GM10248 (cell line): ENCODE measurements around the gene LIN7B.

Experiments used
- CTCF ChIA-PET: fragments of 300-600 bp; sonication (Branson Sonifier 250); formaldehyde crosslinking; extraction: SDS; loops from one replicate; lab custom pipeline; 2021; ENCODE audit warnings: antibody characterized with exemption; lab: Yijun Ruan, JAX
- POLR2A ChIA-PET: fragments of 350-650 bp; sonication (Branson Sonifier 250); formaldehyde crosslinking; extraction: SDS; loops from one replicate; lab custom pipeline; 2020; ENCODE audit warnings: antibody characterized with exemption; lab: Yijun Ruan, JAX
- DNase-seq: peaks from one replicate; pipeline ENCODE4 v3.0.0; 2012; ENCODE audit errors: extremely low spot score
- TF ChIP-seq, protein P1 (sequence below): IDR thresholded peaks from 2 replicates; pipeline ENCODE4 v1.5.1; 2012; ENCODE audit warnings: mild to moderate bottlenecking, low read depth; ENCODE audit errors: extremely low read depth, missing control alignments, control extremely low read depth

Gene LIN7B

DNA sequence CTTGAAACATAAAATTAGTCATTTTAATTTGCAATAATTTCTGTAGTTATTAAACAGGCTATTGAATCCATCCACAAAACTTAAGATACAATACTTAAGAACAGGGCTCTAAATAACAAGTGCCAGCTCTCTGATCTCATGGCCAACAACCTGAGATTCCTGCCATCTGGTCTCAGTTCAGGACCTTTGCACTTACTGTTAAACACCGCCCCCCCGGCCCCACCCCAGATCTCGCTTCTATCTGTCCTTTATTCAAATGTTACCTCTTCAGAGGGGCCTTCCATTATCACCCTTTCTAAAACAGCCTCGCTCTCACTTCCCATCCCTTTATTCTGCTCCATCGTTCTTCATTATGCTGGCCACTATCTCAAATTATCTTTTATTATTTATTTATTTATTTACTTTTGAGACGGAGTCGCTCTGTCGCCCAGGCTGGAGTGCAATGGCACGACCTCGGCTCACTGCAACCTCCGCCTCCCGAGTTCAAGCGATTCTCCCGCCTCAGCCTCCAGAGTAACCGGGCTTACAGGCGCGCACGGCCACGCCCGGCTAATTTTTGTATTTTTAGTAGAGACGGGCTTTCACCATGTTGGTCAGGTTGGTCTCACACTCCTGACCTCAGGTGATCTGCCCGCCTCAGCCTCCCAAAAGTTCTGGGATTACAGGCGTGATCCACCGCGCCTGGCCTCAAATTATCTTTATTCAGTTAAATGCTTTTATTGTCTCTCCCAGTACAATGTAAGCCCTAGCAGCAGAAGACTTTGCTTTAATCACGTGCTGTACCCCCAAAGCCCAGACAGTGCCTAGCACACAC is 29.8 kb upstream of the LIN7B start:
- DNase-seq = no peak
- CTCF ChIA-PET = no interaction called here
- TF ChIP-seq, protein P1, sequence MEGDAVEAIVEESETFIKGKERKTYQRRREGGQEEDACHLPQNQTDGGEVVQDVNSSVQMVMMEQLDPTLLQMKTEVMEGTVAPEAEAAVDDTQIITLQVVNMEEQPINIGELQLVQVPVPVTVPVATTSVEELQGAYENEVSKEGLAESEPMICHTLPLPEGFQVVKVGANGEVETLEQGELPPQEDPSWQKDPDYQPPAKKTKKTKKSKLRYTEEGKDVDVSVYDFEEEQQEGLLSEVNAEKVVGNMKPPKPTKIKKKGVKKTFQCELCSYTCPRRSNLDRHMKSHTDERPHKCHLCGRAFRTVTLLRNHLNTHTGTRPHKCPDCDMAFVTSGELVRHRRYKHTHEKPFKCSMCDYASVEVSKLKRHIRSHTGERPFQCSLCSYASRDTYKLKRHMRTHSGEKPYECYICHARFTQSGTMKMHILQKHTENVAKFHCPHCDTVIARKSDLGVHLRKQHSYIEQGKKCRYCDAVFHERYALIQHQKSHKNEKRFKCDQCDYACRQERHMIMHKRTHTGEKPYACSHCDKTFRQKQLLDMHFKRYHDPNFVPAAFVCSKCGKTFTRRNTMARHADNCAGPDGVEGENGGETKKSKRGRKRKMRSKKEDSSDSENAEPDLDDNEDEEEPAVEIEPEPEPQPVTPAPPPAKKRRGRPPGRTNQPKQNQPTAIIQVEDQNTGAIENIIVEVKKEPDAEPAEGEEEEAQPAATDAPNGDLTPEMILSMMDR = no peak
- POLR2A ChIA-PET = no interaction called here

DNA sequence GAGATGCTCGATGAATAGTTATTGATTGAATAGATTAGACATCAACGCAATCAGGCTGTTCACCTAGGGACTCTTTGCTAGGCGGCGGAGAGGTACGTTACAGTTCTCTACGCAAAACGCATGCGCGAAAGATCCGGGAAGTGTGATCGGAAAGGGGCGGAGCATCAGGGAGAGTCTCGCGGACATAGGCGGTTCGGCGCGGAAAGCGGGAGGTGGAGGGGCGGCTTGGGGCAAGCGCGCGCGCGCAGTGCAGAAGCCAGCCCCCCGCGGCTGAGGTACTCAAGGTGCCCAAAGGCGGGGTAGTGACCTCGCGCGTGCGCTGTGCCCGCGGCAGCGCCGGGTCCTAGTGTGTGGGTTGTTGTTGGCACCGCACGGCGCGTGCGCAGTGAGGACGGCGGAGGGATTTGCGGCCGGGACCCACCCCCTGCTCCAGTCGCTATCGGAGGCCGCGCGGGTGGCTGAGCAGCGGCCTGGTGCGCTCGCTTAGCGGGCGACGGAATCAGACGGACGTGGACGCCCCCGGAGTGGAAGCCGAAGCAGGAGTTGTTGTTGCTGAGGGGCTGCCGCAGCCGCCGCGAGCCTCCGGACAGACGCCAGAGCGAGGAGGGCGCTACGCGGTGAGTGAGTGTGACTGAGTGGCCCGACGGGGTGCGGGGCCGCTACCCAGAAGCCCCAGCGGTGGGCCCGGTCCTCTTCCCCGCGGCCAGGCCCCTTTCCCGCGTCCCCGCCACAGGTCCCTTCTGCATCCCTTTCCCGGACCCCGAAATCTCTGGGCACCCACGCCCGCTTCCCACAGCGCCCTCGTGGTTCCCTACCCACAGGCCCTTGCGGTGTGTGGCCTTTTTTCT is 28.9 kb upstream of the LIN7B start, which contains the start of gene SNRNP70:
SNRNP70 (plus strand) TSS at position 432 of the 848 bp plus-strand sequence. CDS start 964 bp downstream, outside the sequence.
- POLR2A ChIA-PET = no interaction called here
- TF ChIP-seq, protein P1 = no peak
- CTCF ChIA-PET = interaction anchor here (3.9 kb wide), 1 partner anchor 12 kb away, joined by 30 read pairs; no protein-coding TSS in a partner anchor
- peak; percentile 99 for DNase-seq

DNA sequence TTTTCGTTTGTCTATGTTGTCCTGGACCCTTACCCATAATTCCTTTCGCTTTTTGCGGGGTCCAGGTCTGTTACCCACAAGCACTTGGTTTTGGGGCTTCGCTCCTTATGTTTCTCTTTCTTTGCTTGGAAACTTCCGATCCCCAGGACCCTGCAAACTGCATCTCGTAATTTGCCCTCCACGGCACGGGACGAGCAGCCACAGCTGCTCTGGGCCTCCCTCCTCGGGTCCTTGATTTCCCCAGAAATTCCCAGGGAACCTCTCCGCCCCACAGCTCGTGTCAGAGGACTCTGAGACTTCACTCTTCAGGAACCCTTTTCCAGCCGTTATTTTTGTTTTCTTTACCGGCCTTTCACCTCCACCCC is 28.3 kb upstream of the LIN7B start:
- no peak for DNase-seq
- CTCF ChIA-PET = interaction anchor here (3.9 kb wide), 1 partner anchor 12 kb away, joined by 30 read pairs; no protein-coding TSS in a partner anchor
- TF ChIP-seq, protein P1 = no peak
- POLR2A ChIA-PET = no interaction called here

DNA sequence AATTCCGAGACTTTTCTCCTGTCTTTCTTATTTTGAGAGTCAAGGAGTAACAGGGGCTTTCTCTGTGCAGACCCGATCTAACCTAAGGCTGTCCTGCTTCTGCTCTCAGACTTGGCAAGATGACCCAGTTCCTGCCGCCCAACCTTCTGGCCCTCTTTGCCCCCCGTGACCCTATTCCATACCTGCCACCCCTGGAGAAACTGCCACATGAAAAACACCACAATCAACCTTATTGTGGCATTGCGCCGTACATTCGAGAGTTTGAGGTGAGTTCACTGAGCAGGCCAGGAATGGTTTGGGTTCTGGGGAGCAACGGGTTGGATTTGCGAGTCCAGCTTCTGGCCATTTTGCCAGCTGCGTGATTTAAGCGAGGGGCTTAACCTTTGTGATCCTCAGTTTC is 27.9 kb upstream of the LIN7B start:
- POLR2A ChIA-PET = no interaction called here
- TF ChIP-seq, protein P1 = no peak
- CTCF ChIA-PET = interaction anchor here (1.0 to 3.9 kb wide), 3 partner anchors 11 to 59 kb away, joined by 3 to 30 read pairs (median 3); no protein-coding TSS in a partner anchor
- no peak for DNase-seq

DNA sequence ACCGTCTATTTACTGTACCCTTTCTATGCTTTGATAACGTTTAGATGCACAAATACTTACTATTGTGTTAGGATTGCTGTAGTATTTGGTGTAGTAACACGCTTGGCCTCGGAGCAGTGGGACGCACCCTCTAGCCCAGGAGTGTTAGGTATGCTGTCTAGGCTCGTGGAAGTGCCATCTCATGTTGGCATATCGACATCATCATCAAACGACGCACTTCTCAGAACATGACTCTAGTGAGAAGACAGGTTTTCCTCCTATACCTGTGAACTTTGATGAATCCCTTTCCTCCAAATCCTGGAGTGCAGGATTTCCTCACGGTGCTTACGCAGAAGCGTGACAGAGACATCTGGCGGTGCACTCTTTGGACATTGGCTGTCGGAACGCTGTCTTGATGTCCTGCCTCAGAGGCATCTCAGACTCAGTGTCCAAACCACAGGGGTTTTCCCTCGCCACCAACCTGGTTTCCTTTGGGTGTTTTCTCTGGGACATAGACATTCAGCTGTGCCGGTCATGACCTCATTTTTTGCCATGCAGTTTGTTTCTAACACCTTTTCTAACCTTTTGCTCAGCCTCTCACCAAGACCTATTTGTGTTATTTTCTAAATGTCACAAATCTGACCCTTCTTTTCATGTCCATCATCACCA is 22.7 kb upstream of the LIN7B start:
- TF ChIP-seq, protein P1 = no peak
- CTCF ChIA-PET = no interaction called here
- POLR2A ChIA-PET = interaction anchor here (0.7 kb wide), 1 partner anchor 21 kb away, joined by 4 read pairs; no protein-coding TSS in a partner anchor
- no peak for DNase-seq

DNA sequence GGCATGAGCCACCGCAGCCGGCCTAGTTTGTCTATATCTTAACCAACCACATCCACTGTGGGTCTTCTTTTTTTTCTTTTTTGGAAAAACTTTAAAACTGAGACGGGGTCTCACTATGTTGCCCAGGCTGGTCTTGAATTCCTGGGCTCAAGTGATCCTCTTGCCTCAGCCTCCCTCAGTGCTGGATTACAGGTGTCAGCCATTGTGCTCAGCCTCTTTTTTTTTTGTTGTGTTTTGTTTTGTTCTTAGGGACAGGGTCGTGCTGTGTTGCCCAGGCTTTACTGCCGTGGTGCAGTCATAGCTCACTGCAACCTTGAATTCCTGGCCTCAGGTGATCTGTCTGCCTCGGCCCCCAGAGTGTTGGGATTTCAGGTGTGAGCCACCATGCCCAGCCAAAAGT is 21.5 kb upstream of the LIN7B start:
- ChIA-PET CTCF (interaction anchor here (0.8 kb wide), 1 partner anchor 93 kb away, joined by 3 read pairs; no protein-coding TSS in a partner anchor), POLR2A (no interaction called here)
- TF ChIP-seq, protein P1 = no peak
- DNase-seq = no peak
